Bronchial epithelial cell (primary cell): ENCODE measurements around the gene MAPK6. TPM values are rescaled to one million over a fixed set of nuclear protein-coding genes. Genes with fewer than 3 reads are reported as not detected.
"Not testable (repeated sequence)": the region's sequence is repeated elsewhere in the genome, so short reads cannot be mapped to it uniquely, and the experiment has no call there.

ENCODE experiments used
- DNase-seq: peaks from one replicate; pipeline ENCODE4 v3.0.0-alpha.2; 2010; ENCODE audit warnings: low read depth
- FAIRE-seq: peaks from 2 replicates; lab custom pipeline; 2011; peaks lifted over from hg19 to GRCh38; lab: Jason Lieb, UNC
- H3K27me3 ChIP-seq: 2 replicates; pipeline ENCODE4 v1.5.1; 2011; ENCODE audit warnings: low read length; ENCODE audit not compliant: control insufficient read depth, insufficient read depth
- H3K36me3 ChIP-seq: 2 replicates; pipeline ENCODE4 v1.5.1; 2011; ENCODE audit warnings: low read length; ENCODE audit not compliant: control insufficient read depth, insufficient read depth
- H3K4me3 ChIP-seq: 2 replicates; pipeline ENCODE4 v1.5.1; 2011; ENCODE audit warnings: mild to moderate bottlenecking, low read depth, low read length, control low read depth
- total RNA-seq: library from RNA; depleted of rRNA; stranded (reverse); fragments of >200 nt; gene quantifications from 2 replicates; pipeline ENCODE4 v1.2.1, GENCODE V29; 2014
- TF ChIP-seq, protein P1 (sequence below): IDR thresholded peaks from 2 replicates; pipeline ENCODE4 v1.5.1; 2011; ENCODE audit warnings: mild to moderate bottlenecking, moderate library complexity, low read length, control low read depth, inconsistent platforms; ENCODE audit not compliant: insufficient read depth, severe bottlenecking

Gene MAPK6
- total RNA-seq, 1 donor from 2014 or later, result 156 TPM

DNA sequence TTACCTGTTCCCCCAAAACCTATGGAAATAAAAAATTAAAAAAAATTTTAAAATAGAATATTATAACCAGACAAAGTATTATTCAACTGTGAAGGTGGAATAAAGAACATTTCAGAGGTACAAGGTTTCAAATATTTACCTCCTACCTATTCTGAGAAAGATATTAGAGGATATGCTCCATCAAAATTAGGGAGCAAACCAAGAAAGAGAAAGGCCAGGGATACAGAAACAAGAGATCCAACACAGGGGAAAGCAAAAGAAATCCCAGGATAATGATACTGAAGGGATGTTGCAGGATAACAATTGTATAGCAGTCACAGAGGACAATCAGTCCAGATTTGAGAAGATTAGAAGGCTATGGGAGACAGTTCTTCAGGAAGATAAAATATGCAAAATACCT, 71.2 kb downstream of the MAPK6 start:
- Histone ChIP-seq H3K27me3 (no peaks in the 10 kb centered on the region), H3K4me3 (no peak overlapping the region), H3K36me3 (no peaks in the 10 kb centered on the region)
- TF ChIP-seq, protein P1, sequence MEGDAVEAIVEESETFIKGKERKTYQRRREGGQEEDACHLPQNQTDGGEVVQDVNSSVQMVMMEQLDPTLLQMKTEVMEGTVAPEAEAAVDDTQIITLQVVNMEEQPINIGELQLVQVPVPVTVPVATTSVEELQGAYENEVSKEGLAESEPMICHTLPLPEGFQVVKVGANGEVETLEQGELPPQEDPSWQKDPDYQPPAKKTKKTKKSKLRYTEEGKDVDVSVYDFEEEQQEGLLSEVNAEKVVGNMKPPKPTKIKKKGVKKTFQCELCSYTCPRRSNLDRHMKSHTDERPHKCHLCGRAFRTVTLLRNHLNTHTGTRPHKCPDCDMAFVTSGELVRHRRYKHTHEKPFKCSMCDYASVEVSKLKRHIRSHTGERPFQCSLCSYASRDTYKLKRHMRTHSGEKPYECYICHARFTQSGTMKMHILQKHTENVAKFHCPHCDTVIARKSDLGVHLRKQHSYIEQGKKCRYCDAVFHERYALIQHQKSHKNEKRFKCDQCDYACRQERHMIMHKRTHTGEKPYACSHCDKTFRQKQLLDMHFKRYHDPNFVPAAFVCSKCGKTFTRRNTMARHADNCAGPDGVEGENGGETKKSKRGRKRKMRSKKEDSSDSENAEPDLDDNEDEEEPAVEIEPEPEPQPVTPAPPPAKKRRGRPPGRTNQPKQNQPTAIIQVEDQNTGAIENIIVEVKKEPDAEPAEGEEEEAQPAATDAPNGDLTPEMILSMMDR, result no peak
- FAIRE-seq (no peak), DNase-seq (no peak)

DNA sequence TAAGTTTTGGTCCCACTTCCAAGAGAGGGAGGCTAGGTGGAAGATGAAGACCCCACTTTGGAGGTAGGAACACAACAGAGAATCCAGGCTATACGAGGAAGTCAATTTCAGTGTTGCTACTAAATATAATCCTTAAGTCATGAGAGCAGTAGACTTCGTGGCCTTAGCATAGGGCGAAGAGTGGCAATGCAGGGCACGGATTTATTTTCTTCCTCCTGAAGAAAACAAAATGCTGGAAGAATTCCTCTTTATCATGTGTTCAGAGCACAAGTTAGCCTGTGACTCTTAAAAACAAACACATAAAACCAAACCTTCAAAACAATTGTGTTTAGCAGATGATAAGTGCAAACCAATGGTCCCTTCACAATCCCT, 74.1 kb downstream of the MAPK6 start:
- TF ChIP-seq, protein P1, result no peak
- Histone ChIP-seq H3K36me3 (no peaks in the 10 kb centered on the region), H3K4me3 (no peak overlapping the region), H3K27me3 (no peaks in the 10 kb centered on the region)
- DNase-seq (no peak), FAIRE-seq (no peak)

DNA sequence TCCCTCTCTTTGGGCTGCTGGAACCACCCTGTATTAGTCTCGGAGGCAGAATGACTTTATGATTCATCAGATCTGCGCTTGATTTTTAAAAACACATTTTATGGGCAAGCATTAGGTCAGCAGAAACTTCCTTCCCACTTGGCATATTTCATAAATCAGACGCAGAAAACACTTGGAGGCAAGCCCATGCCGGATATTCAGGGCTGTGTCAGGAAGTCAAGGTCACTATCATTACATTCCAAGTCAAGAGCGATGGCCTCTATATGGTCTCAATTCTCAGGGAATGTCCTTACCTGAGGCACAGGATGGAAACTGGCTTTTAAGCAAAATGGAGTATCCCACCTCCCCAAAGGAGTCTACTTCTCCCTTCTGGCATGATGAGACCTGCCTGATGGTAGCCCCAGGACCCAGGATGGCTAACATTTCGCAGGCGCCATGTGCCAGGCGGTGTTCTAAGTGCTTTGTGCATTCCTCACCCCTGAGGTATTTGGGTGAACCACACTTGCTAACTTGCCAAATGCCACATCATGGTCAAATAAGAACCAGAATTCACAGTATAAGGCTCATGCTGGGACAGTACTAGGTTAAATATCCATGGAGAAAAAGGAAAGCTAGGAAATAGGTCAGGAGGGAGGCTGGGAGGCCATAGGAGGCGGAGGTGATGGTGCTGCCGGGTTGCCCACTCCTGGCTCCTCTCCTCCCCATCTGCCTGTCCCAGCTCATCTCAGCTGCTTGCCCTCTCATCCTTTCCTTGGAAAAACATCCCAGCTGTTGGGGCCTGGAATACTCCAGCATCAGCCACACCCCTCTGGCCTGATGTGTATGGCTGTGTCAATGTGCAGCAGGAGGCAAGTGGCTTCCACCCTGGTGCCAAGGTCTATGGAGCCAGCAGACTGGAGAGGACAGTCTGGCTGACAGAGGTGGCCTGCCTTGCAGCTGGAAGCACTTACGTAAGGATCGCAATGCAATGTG, 74.8 kb downstream of the MAPK6 start:
- no peaks in the 10 kb centered on the region for H3K36me3 ChIP-seq
- TF ChIP-seq, protein P1, result no peak
- DNase-seq (peak; percentile 98), FAIRE-seq (peak; percentile 66)
- no peak overlapping the region for H3K4me3 ChIP-seq
- no peaks in the 10 kb centered on the region for H3K27me3 ChIP-seq

DNA sequence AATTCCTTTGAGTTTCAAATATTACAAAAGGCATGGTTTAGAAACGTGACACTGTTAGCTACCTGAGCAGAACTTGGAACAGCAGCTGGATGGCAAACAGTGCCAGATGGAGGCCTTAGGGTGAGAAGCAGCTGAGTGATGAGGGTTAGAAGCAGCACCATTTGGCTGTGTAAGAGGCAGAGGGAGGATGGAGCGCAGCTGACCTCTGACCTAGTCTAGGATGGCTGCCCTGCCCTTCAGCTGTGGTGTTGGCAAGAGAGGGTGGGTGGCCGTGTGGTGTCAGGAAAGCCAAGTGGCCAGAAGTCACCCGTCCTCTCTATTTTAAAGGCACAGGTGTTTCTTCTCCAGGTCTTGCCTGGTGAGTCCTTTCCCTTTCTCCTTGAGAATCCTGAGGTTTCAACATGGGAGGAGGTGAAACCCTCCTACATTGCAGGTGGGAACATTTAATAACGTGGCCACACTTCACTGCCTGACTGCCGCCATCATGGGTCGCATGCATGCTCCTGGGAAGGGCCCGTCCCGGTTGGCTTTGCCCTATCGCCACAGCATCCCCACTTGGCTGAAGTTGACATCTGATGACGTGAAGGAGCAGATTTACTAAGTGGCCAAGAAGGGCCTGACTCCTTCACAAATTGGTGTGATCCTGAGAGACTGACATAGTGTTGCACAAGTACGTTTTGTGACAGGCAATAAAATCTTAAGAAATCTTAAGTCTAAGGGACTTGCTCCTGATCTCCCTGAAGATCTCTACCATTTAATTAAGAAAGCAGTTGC, 76.0 kb downstream of the MAPK6 start:
- no peak overlapping the region for H3K4me3 ChIP-seq
- TF ChIP-seq, protein P1, result no peak
- no peaks in the 10 kb centered on the region for H3K27me3 ChIP-seq
- DNase-seq, result no peak
- FAIRE-seq, result no peak
- H3K36me3 ChIP-seq, result no peaks in the 10 kb centered on the region

DNA sequence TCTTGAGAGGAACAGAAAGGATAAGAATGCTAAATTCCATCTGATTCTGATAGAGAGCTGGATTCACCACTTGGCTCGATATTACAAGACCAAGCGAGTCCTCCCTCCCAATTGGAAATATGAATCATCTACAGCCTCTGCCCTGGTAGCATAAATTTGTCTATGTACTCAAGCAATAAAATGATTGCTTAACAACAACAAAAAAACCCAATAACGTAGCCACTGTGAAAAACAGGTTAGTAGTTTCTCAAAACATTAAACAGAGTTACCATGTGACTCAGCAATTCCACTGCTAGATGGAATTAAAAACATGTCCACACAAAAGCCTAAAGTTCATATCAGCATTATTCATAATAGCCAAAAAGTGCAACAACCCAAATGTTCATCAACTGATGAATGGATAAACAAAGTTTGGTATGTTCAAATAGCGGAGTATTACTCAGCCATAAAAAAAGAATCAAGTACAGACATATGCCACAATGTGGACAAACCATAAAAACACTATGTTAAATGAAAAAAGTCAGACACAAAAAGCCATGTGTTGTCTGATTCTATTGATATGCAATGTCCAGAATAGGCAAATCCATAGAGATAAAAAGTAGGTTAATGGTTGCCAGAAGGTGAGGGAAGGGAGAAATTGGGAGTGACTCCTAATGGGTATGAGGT, 76.7 kb downstream of the MAPK6 start:
- no peaks in the 10 kb centered on the region for H3K27me3 ChIP-seq
- TF ChIP-seq, protein P1, result no peak
- DNase-seq (peak; percentile 100), FAIRE-seq (no peak)
- no peaks in the 10 kb centered on the region for H3K36me3 ChIP-seq
- no peak overlapping the region for H3K4me3 ChIP-seq

DNA sequence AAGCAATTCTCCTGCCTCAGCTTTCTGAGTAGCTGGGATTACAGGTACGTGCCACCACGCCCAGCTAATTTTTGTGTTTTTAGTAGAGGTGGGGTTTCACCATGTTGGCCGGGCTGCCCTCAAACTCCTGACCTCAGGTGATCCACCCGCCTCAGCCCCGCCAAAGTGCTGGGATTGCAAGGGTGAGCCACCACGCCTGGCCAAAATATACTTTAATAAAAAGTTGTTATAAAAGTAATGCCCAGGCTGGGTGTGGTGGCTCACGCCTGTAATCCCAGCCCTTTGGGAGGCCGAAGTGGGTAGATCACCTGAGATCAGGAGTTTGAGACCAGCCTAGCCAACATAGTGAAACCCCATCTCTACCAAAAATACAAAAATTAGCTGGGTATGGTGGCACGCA, 77.5 kb downstream of the MAPK6 start:
- not testable (repeated sequence) for FAIRE-seq, H3K36me3 ChIP-seq, H3K4me3 ChIP-seq, DNase-seq, H3K27me3 ChIP-seq
